ENCODE data around the gene PSD. TPM values are rescaled to one million over a fixed set of nuclear protein-coding genes. Genes with fewer than 3 reads are reported as not detected.

PSD gene
- total RNA-seq, 1 experiment from 2014 or later: 6.1 TPM

GRCh38 chr10:102407425-102408130 lies 11.0 kb downstream of the PSD start:
- Histone ChIP-seq H3K4me3 (ENCODE audit: insufficient read depth, low read depth, low read length) (no peak overlapping the region), H3K36me3 (replicated peaks; ENCODE audit: control insufficient read depth, insufficient read depth, low read length) (no peaks in the 10 kb centered on the region; the same call in 1 of the 2 replicates), H3K27me3 (ENCODE audit: control insufficient read depth, insufficient read depth, low read length) (peaks cover 46% of the 10 kb centered on the region)
- DNase-seq: peak; percentile 33

GRCh38 chr10:102406815-102407214 lies 11.8 kb downstream of the PSD start:
- peaks cover 40% of the 10 kb centered on the region for H3K27me3 ChIP-seq (ENCODE audit: control insufficient read depth, insufficient read depth, low read length)
- no peaks in the 10 kb centered on the region; the same call in 1 of the 2 replicates for H3K36me3 ChIP-seq (replicated peaks; ENCODE audit: control insufficient read depth, insufficient read depth, low read length)
- no peak overlapping the region for H3K4me3 ChIP-seq (ENCODE audit: insufficient read depth, low read depth, low read length)
- peak; percentile 35 for DNase-seq

DNA sequence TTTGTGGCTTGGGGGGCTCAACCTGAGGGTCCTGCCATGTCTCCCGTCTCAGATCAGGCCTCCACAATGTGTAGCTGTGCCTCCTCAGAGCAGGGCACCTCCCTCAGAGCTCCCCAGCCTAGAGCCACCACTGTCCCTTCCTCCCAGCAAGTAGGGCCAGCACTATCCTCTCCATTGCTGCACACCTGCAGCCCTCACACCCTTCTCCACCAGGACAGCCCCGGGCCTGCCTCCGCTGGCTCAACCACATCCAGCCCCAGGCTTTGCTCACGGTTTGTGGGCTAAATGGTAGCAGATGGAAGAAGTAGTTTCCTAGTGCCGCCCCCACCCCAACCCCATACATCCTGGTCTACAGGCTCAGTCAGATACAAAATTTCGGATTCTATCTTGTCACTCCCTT lies 13.0 kb downstream of the PSD start:
- peak; percentile 46 for DNase-seq
- peaks cover 31% of the 10 kb centered on the region for H3K27me3 ChIP-seq (ENCODE audit: control insufficient read depth, insufficient read depth, low read length)

DNA sequence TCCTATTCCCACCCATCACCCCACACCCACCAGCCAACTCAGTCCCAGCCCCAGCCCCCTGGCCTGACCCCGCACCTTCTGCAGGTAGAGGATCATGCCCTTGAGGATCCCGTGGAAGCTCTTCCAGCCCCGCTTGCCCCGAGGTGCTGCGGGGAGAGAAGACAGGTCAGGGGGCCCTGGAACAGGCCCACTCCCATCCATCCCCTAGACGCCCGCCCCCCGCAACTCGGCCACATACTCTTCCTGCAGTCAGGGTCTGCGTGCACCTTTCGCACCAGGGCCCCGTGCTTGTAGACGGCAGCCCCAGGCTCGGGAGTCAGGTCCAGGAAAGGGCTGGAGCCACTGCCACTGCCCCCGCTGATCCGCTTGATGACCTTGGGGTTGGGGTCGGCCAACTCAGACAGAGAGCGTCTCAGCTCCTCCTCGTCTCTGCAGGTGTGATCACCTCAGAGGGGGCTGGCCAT lies 13.4 kb downstream of the PSD start:
- H3K27me3 ChIP-seq (ENCODE audit: control insufficient read depth, insufficient read depth, low read length): peaks cover 26% of the 10 kb centered on the region

More for the DNA sequence above, 13.0 kb downstream of the PSD start:
- Histone ChIP-seq H3K4me3 (ENCODE audit: insufficient read depth, low read depth, low read length) (no peak overlapping the region), H3K36me3 (replicated peaks; ENCODE audit: control insufficient read depth, insufficient read depth, low read length) (peaks cover 1% of the 10 kb centered on the region)

GRCh38 chr10:102404361-102405107 lies 14.1 kb downstream of the PSD start:
- DNase-seq: peak; percentile 58
- peaks cover 20% of the 10 kb centered on the region for H3K27me3 ChIP-seq (ENCODE audit: control insufficient read depth, insufficient read depth, low read length)

More for the DNA sequence above, 13.4 kb downstream of the PSD start:
- no peak for DNase-seq
- H3K36me3 ChIP-seq (replicated peaks; ENCODE audit: control insufficient read depth, insufficient read depth, low read length): peaks cover 1% of the 10 kb centered on the region
- no peak overlapping the region for H3K4me3 ChIP-seq (ENCODE audit: insufficient read depth, low read depth, low read length)

DNA sequence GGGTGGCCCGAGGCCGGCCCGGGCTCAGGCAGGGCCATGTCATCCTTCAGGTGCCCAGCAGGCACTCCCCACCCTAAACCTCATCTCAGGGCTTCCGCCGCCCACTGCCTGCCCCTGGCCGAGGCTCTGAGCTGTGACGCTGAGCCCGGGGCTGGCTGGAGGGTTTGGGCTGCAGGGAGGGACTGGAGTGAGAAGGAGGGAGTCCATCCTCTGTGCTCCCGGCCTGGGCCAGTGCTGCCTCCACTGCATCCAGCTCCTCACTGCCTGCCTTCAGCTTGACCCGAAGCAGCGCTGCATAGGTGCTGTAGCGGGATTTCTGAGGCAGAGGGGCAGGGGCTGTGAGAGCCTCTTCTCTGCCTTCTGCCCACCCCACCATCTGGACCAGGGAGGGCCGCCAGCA lies 15.5 kb downstream of the PSD start:
- H3K27me3 ChIP-seq (ENCODE audit: control insufficient read depth, insufficient read depth, low read length): peaks cover 8% of the 10 kb centered on the region
- H3K36me3 ChIP-seq (replicated peaks; ENCODE audit: control insufficient read depth, insufficient read depth, low read length): peaks cover 1% of the 10 kb centered on the region
- peak; percentile 59 for DNase-seq
- H3K4me3 ChIP-seq (ENCODE audit: insufficient read depth, low read depth, low read length): no peak overlapping the region

More at GRCh38 chr10:102404361-102405107, 14.1 kb downstream of the PSD start:
- Histone ChIP-seq H3K36me3 (replicated peaks; ENCODE audit: control insufficient read depth, insufficient read depth, low read length) (peaks cover 1% of the 10 kb centered on the region), H3K4me3 (ENCODE audit: insufficient read depth, low read depth, low read length) (no peak overlapping the region)

- H3K27me3 ChIP-seq (ENCODE audit: control insufficient read depth, insufficient read depth, low read length): peaks cover 2% of the 10 kb centered on the region
- no peak overlapping the region for H3K4me3 ChIP-seq (ENCODE audit: insufficient read depth, low read depth, low read length)
- peak; percentile 32 for DNase-seq
- peaks cover 1% of the 10 kb centered on the region for H3K36me3 ChIP-seq (replicated peaks; ENCODE audit: control insufficient read depth, insufficient read depth, low read length)
Measured at GRCh38 chr10:102402512-102402896, 16.1 kb downstream of the PSD start.

DNA sequence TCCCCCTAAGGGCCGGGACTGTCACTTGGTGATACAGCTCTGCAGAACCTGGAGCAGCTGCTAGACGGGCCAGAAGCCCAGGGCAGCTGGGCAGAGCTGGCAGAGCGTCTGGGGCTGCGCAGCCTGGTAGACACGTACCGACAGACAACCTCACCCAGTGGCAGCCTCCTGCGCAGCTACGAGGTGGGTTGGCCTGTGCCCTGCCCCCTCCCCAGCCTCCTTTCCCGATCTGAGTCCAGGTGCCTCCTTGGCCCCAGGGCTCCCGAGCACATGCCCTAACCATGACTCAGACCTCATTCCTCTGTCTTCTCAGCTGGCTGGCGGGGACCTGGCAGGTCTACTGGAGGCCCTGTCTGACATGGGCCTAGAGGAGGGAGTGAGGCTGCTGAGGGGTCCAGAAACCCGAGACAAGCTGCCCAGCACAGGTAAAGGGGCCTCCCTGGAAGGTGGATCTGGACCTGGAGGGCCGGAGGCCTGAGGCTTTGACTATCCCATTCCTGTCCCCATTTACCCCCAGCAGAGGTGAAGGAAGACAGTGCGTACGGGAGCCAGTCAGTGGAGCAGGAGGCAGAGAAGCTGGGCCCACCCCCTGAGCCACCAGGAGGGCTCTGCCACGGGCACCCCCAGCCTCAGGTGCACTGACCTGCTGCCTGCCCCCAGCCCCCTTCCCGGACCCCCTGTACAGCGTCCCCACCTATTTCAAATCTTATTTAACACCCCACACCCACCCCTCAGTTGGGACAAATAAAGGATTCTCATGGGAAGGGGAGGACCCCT lies 16.7 kb downstream of the PSD start:
- Histone ChIP-seq H3K4me3 (ENCODE audit: insufficient read depth, low read depth, low read length) (no peak overlapping the region), H3K27me3 (ENCODE audit: control insufficient read depth, insufficient read depth, low read length) (no peaks in the 10 kb centered on the region; the same call in 1 of the 2 replicates), H3K36me3 (replicated peaks; ENCODE audit: control insufficient read depth, insufficient read depth, low read length) (peaks cover 1% of the 10 kb centered on the region)
- DNase-seq: peak; percentile 44

GRCh38 chr10:102401342-102401654 lies 17.3 kb downstream of the PSD start:
- H3K36me3 ChIP-seq (replicated peaks; ENCODE audit: control insufficient read depth, insufficient read depth, low read length): peaks cover 1% of the 10 kb centered on the region
- peak; percentile 33 for DNase-seq
- no peak overlapping the region for H3K4me3 ChIP-seq (ENCODE audit: insufficient read depth, low read depth, low read length)
- H3K27me3 ChIP-seq (ENCODE audit: control insufficient read depth, insufficient read depth, low read length): no peaks in the 10 kb centered on the region; the same call in 1 of the 2 replicates

DNA sequence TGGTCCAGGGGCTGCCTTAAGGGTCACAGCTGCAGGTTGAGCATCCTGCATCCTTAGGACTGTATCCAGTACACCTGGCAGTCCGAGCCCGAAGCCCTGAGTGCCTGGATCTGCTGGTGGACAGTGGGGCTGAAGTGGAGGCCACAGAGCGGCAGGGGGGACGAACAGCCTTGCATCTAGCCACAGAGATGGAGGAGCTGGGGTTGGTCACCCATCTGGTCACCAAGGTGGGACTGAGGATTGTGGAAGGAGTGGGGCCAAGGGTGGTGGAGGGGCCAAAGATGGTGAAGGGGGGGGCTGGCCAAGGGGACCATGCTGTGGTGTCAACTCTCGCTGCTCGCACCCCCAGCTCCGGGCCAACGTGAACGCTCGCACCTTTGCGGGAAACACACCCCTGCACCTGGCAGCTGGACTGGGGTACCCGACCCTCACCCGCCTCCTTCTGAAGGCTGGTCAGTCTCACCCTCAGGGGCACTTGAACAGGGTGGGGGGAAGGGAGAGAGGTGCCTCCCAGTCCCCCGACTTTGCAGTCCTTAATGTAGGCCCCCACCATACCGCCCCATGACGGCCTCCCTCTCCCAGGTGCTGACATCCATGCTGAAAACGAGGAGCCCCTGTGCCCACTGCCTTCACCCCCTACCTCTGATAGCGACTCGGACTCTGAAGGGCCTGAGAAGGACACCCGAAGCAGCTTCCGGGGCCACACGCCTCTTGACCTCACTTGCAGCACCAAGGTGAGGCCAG lies 17.8 kb downstream of the PSD start:
- Histone ChIP-seq H3K36me3 (replicated peaks; ENCODE audit: control insufficient read depth, insufficient read depth, low read length) (peaks cover 1% of the 10 kb centered on the region), H3K4me3 (ENCODE audit: insufficient read depth, low read depth, low read length) (no peak overlapping the region), H3K27me3 (ENCODE audit: control insufficient read depth, insufficient read depth, low read length) (no peaks in the 10 kb centered on the region; the same call in 1 of the 2 replicates)
- DNase-seq: peak; percentile 36

GRCh38 chr10:102400076-102400475 lies 18.5 kb downstream of the PSD start:
- no peak overlapping the region for H3K4me3 ChIP-seq (ENCODE audit: insufficient read depth, low read depth, low read length)

DNA sequence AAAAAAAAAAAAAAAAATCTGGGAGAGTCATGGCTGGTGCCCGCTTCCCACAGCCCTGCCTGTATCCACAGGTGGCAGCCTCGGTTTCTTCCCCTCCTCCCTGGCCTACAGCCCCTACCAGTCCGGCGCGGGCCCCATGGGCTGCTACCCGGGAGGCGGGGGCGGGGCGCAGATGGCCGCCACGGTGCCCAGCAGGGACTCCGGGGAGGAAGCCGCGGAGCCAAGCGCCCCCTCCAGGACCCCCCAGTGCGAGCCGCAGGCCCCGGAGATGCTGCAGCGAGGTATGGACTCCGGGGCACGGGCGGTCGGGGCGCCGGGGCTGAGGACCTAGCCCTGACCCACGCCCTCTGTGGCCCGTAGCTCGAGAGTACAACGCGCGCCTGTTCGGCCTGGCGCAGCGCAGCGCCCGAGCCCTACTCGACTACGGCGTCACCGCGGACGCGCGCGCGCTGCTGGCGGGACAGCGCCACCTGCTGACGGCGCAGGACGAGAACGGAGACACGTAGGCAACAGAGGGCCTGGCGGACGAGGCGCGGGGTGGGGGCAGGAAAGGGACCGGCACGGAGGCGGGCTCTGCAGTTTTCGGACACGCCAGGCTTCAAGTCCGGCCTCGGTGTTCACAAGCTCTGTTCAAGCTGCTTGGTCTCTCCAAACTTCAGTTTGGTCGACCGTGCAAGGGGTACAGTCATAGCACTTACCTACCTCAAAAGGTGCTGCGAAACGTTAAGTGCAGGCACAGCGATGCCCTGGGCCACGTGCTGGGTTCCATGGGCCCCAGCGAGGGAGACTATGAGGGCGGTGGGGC lies 19.2 kb downstream of the PSD start:
- H3K27me3 ChIP-seq (ENCODE audit: control insufficient read depth, insufficient read depth, low read length): peaks cover 7% of the 10 kb centered on the region
- DNase-seq: peak; percentile 97

More at GRCh38 chr10:102400076-102400475, 18.5 kb downstream of the PSD start:
- H3K36me3 ChIP-seq (replicated peaks; ENCODE audit: control insufficient read depth, insufficient read depth, low read length): peaks cover 1% of the 10 kb centered on the region
- no peak for DNase-seq
- peaks cover under 1% of the 10 kb centered on the region for H3K27me3 ChIP-seq (ENCODE audit: control insufficient read depth, insufficient read depth, low read length)

More for the DNA sequence above, 19.2 kb downstream of the PSD start:
- peak overlapping the region; percentile 65 for H3K4me3 ChIP-seq (ENCODE audit: insufficient read depth, low read depth, low read length)
- peaks cover 1% of the 10 kb centered on the region for H3K36me3 ChIP-seq (replicated peaks; ENCODE audit: control insufficient read depth, insufficient read depth, low read length)
